Cardiac muscle cell (in vitro differentiated cells and primary cell): ENCODE measurements around the gene SMOC1. TPM values are rescaled to one million over a fixed set of nuclear protein-coding genes. Genes with fewer than 3 reads are reported as not detected.

Experiments used
- DNase-seq, 2 donors: peaks; one replicate each; pipeline versions ENCODE4 v3.0.0 to v3.0.0-alpha.2; 2010 to 2017; ENCODE audit warnings: low read depth in 1 of 2, low spot score in 1 of 2
- H3K27ac ChIP-seq: fragments of 200-600 bp; sonication (generic); 2 replicates; pipeline ENCODE4 v1.5.1; 2016
- H3K27me3 ChIP-seq: fragments of 200-600 bp; sonication (generic); 2 replicates; pipeline ENCODE4 v1.6.0; 2016; ENCODE audit warnings: control low read depth
- H3K36me3 ChIP-seq: fragments of 200-600 bp; sonication (generic); 2 replicates; pipeline ENCODE4 v1.5.1; 2016; ENCODE audit warnings: control low read depth
- H3K4me1 ChIP-seq: fragments of 200-600 bp; sonication (generic); 2 replicates; pipeline ENCODE4 v1.8.1; 2017; ENCODE audit warnings: low read depth, mild to moderate bottlenecking, mixed run types
- H3K4me3 ChIP-seq: fragments of 200-600 bp; sonication (generic); 2 replicates; pipeline ENCODE4 v1.5.1; 2016; ENCODE audit warnings: mild to moderate bottlenecking
- H3K9me3 ChIP-seq: fragments of 200-600 bp; sonication (generic); 2 replicates; pipeline ENCODE4 v1.5.1; 2017; ENCODE audit warnings: low read depth, mild to moderate bottlenecking, control low read depth
- polyA plus RNA-seq: library from polyadenylated mRNA; unstranded; fragments of >200 nt; fragmentation: Nextera tagmentation; extraction: Ambion mirVana; gene quantifications from 2 replicates; pipeline ENCODE4 v1.2.1, GENCODE V29; 2016
- total RNA-seq: library from RNA; depleted of rRNA; stranded (reverse); fragments of >200 nt; gene quantifications from 2 replicates; pipeline ENCODE4 v1.2.3, GENCODE V29; 2016
- TF ChIP-seq, protein P1 (sequence below): IDR thresholded peaks from 2 replicates; pipeline ENCODE4 v1.5.1; 2012; ENCODE audit warnings: low read depth, mild to moderate bottlenecking, low read length

The SMOC1 gene
- total and polyA plus RNA-seq, 2 experiments from 2014 or later: 1.9 to 24.7 TPM

DNA sequence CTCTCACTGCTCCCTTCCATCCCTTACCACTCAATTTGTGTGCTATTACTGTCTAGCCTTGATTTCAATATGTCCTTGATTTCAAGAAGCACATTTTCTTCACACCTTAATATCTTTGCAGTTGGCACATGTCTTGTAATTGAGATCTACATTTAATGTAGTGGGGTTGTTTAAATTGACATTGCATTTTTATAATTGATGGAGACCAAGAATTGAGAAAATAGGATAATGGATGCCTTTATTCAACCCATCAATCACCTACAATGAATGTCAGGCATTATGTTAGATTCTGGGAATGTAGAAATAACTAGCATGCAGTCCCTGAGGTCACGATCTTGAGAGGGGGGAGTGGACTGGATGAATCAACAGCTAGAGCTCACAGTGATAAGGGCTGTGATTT, 94.6 kb downstream of the SMOC1 start:
- no peaks in the 10 kb centered on the region for H3K36me3 ChIP-seq
- TF ChIP-seq, protein P1, sequence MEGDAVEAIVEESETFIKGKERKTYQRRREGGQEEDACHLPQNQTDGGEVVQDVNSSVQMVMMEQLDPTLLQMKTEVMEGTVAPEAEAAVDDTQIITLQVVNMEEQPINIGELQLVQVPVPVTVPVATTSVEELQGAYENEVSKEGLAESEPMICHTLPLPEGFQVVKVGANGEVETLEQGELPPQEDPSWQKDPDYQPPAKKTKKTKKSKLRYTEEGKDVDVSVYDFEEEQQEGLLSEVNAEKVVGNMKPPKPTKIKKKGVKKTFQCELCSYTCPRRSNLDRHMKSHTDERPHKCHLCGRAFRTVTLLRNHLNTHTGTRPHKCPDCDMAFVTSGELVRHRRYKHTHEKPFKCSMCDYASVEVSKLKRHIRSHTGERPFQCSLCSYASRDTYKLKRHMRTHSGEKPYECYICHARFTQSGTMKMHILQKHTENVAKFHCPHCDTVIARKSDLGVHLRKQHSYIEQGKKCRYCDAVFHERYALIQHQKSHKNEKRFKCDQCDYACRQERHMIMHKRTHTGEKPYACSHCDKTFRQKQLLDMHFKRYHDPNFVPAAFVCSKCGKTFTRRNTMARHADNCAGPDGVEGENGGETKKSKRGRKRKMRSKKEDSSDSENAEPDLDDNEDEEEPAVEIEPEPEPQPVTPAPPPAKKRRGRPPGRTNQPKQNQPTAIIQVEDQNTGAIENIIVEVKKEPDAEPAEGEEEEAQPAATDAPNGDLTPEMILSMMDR: no peak
- H3K9me3 ChIP-seq: no peaks in the 10 kb centered on the region
- no peak overlapping the region for H3K4me3 ChIP-seq
- no peak for DNase-seq
- no peak overlapping the region for H3K27ac ChIP-seq
- H3K4me1 ChIP-seq: peaks cover 19% of the 10 kb centered on the region
- H3K27me3 ChIP-seq: no peaks in the 10 kb centered on the region

DNA sequence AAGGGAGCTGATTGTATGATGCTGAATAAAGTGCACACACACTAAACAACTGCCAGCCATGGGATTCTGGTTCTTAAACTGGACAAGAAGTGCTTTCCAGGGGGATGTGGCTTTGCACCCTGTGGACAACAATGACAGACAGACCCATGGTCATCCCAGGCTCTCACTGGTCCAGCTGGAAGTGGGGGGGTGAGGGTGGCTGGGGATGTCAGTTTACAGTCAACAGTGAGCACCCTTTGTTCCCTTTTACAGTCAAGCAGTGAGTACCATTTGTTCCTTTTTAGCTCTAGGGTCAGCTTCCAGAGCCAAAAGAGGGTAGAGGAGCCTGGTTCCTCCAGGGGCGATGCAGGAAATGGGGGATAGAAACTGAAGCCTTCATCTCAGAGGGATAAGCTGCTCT, 100.7 kb downstream of the SMOC1 start:
- Histone ChIP-seq H3K36me3 (no peaks in the 10 kb centered on the region), H3K27ac (no peak overlapping the region), H3K4me3 (no peak overlapping the region), H3K4me1 (peaks cover 4% of the 10 kb centered on the region), H3K9me3 (no peaks in the 10 kb centered on the region), H3K27me3 (no peaks in the 10 kb centered on the region)
- TF ChIP-seq, protein P1: no peak
- DNase-seq: no peak

DNA sequence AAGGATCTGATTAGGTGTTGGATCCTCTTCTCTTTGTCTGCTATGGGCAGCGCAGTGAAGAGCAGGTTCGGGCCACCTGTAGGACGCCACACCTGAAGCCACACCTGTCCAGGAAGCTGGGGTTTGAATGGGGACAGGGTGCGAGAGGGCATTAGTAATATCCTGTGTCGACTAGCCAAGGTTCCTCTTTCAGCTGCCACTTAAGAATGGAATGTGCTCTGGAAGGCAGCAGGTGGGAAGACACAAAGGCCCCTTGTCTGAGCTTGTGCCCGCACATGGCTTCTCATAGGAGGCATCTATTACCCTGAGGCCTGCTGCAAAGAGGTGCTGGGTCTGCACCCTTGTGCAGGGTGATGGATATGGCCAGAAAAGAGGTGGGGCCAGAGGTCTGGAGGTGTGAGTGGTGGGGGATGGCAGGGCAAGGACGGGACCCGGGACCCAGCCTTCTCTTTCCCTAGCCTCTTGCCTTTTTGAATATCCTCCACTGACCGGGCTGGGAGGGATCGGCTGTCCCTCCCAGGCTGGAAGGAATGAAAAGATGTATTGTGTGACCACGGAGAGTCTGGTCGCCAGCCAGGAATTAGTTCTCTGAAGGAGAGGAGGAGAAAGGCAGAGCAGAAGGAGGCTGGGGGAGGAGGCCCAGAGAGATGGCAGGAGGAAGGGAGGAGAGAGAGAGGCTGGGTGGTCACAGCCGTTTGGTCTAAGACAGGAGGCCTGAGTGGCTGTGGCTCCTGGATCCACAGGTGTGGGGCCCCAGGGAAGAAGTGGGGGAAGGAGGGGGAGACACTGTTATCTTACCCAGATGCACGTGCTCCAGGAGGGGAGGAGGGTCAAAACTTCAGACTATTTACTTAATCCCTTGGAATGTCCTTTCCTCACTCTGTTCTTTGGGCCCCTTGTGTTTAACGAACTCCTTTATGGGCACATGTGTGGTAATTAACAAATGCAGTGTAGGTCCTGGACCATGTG, 101.5 kb downstream of the SMOC1 start:
- H3K9me3 ChIP-seq: no peaks in the 10 kb centered on the region
- no peaks in the 10 kb centered on the region for H3K27me3 ChIP-seq
- DNase-seq: peak in 1 of 2 donors; percentile 42
- TF ChIP-seq, protein P1: no peak
- H3K36me3 ChIP-seq: no peaks in the 10 kb centered on the region
- H3K27ac ChIP-seq: no peak overlapping the region
- H3K4me3 ChIP-seq: no peak overlapping the region
- peaks cover 4% of the 10 kb centered on the region for H3K4me1 ChIP-seq

DNA sequence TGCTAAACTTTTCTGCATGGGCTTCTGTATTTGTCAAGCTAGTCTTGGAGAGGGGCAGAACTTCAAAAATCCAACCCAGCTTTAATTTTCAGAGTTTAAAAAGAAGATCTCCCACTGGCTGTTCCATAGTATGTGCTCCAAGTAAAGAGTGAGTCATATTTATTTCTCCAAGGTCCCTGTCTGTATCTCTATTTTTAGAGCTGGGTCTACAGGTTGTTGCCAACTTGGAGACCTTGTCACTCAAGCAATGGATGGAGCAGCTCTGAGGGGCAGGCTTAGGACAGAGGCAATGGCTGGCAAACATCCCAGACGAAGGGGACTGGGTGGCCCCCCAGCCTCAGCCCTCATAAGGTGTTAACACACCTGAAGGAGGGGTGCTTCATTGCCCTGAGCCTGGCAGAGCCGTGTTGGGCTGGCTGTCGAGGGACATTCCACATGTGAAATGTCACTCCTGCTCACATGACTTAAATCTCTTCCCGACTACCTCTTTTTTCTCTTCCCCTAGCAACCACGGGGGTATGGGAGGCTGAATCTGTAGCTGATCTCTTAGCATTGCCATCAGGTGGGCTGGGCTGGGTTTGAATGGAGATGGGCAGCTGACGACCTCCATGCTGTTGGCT, 103.1 kb downstream of the SMOC1 start:
- no peak for DNase-seq
- H3K36me3 ChIP-seq: no peaks in the 10 kb centered on the region
- peaks cover 4% of the 10 kb centered on the region for H3K4me1 ChIP-seq
- H3K4me3 ChIP-seq: no peak overlapping the region
- no peaks in the 10 kb centered on the region for H3K9me3 ChIP-seq
- TF ChIP-seq, protein P1: no peak
- no peak overlapping the region for H3K27ac ChIP-seq
- H3K27me3 ChIP-seq: no peaks in the 10 kb centered on the region

DNA sequence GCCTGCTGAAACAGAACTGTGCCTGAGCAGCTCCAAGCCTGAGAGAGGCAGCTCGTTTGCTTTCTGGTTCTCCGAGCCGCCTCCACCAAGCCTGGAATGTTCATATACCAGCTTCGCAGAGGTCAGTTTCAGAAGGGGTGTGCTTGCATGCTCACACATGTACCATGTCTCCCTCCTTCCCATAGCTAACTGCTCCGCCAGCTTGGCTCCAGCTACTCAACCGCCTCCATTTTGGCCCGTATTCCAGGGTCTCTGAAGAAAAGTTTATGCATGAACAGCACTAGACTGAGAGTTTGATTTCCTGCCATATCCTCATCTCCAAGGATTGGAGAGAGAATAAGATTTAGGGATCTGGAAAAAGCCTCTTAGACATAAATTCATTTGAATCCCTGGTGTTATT, 103.7 kb downstream of the SMOC1 start:
- no peak overlapping the region for H3K4me3 ChIP-seq
- TF ChIP-seq, protein P1: no peak
- no peaks in the 10 kb centered on the region for H3K27me3 ChIP-seq
- no peaks in the 10 kb centered on the region for H3K36me3 ChIP-seq
- H3K27ac ChIP-seq: no peak overlapping the region
- H3K4me1 ChIP-seq: peaks cover 4% of the 10 kb centered on the region
- DNase-seq: no peak
- no peaks in the 10 kb centered on the region for H3K9me3 ChIP-seq
